Thyroid gland (tissue), 4 donors: ENCODE data around the gene MS4A6E.

Source experiments
- POLR2A ChIP-seq, 2 donors: fragments of 450-650 bp; IDR thresholded peaks; one replicate each; pipeline ENCODE4 v1.6.1; 2017; ENCODE audit warnings: antibody characterized with exemption in 2 of 2, mild to moderate bottlenecking in 2 of 2, moderate library complexity in 1 of 2
- TF ChIP-seq, protein P1 (sequence below), 6 experiments: fragments of 200-600 bp in 3 of 6; fragments of 450-650 bp in 3 of 6; sonication (generic) in 3 of 6; IDR thresholded peaks; one replicate each; pipeline ENCODE4 v1.5.1; 2016 to 2019; ENCODE audit warnings: antibody characterized with exemption in 6 of 6, mild to moderate bottlenecking in 2 of 6, inconsistent platforms in 1 of 6, moderate library complexity in 1 of 6

DNA sequence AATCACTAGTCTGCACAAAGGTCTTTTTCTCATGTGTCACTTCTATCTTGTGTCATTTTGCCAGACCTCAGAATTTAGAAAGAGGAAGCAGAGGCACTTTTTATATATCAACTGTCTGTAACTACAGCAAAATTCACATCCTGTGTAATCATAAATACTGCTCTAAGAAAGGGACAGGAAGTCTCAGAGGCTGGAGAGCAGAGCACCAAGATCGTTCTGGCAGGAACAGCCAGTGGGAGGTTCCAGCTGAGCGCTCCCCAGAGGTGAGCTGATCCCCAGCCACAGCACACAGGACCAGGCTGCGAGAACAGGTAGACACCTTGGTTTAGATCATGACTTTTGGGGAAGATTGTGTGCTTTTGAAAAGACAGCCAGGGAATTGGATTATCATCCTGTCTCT lies 51.3 kb downstream of the MS4A6E start, which contains the start of gene MS4A7:
- TF ChIP-seq, protein P1, sequence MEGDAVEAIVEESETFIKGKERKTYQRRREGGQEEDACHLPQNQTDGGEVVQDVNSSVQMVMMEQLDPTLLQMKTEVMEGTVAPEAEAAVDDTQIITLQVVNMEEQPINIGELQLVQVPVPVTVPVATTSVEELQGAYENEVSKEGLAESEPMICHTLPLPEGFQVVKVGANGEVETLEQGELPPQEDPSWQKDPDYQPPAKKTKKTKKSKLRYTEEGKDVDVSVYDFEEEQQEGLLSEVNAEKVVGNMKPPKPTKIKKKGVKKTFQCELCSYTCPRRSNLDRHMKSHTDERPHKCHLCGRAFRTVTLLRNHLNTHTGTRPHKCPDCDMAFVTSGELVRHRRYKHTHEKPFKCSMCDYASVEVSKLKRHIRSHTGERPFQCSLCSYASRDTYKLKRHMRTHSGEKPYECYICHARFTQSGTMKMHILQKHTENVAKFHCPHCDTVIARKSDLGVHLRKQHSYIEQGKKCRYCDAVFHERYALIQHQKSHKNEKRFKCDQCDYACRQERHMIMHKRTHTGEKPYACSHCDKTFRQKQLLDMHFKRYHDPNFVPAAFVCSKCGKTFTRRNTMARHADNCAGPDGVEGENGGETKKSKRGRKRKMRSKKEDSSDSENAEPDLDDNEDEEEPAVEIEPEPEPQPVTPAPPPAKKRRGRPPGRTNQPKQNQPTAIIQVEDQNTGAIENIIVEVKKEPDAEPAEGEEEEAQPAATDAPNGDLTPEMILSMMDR (IDR thresholded peaks at IDR 0.05): no peak
- no peak for TF ChIP-seq POLR2A (IDR thresholded peaks at IDR 0.05)
